HUES64 (cell line): ENCODE measurements around the gene FCRL3.

Experiments
- H3K27ac ChIP-seq: 2 replicates; pipeline ENCODE4 v1.7.0; 2013; ENCODE audit warnings: low read depth, low read length, inconsistent platforms
- H3K27me3 ChIP-seq: 2 replicates; pipeline ENCODE4 v1.6.1; 2013; ENCODE audit warnings: mild to moderate bottlenecking, low read length; ENCODE audit not compliant: insufficient read depth
- H3K36me3 ChIP-seq: 2 replicates; pipeline ENCODE4 v1.6.1; 2013; ENCODE audit warnings: mild to moderate bottlenecking, low read length; ENCODE audit not compliant: insufficient read depth
- H3K4me1 ChIP-seq: 2 replicates; pipeline ENCODE4 v1.6.1; 2013; ENCODE audit warnings: mild to moderate bottlenecking, low read length, moderate library complexity; ENCODE audit not compliant: insufficient read depth
- H3K4me3 ChIP-seq: 2 replicates; pipeline ENCODE4 v1.5.1; 2013; ENCODE audit warnings: mild to moderate bottlenecking, low read length, moderate library complexity
- H3K9ac ChIP-seq: 2 replicates; pipeline ENCODE4 v1.6.1; 2013; ENCODE audit warnings: mild to moderate bottlenecking, low read depth, low read length
- H3K9me3 ChIP-seq: 2 replicates; pipeline ENCODE4 v1.6.1; 2013; ENCODE audit warnings: low read depth, low read length; ENCODE audit not compliant: insufficient read depth
- WGBS: fragments of 150-250, 120-280 bp; methylation state at CpG from one replicate; pipeline ENCODE4 v1.1.7; 2013; ENCODE audit warnings: missing lambda C conversion rate; 5-methylcytosine and 5-hydroxymethylcytosine counted together

Gene FCRL3

GRCh38 chr1:157715736-157716135 is 15.2 kb upstream of the FCRL3 start:
- Histone ChIP-seq H3K36me3 (no peaks in the 10 kb centered on the region), H3K9me3 (no peaks in the 10 kb centered on the region), H3K27me3 (no peaks in the 10 kb centered on the region), H3K4me1 (no peaks in the 10 kb centered on the region), H3K9ac (no peak overlapping the region), H3K4me3 (no peak overlapping the region), H3K27ac (no peak overlapping the region)
- 91% methylated on average over 5 of the region's 5 CpGs for whole genome bisulfite sequencing

- Histone ChIP-seq H3K36me3 (no peaks in the 10 kb centered on the region), H3K27ac (no peak overlapping the region), H3K9ac (no peak overlapping the region), H3K27me3 (no peaks in the 10 kb centered on the region), H3K4me3 (no peak overlapping the region), H3K4me1 (no peaks in the 10 kb centered on the region), H3K9me3 (no peaks in the 10 kb centered on the region)
These were observed 11.2 kb upstream of the FCRL3 start for GRCh38 chr1:157711802-157712201.

- H3K27ac ChIP-seq: no peak overlapping the region
- no peaks in the 10 kb centered on the region for H3K36me3 ChIP-seq
- no peaks in the 10 kb centered on the region for H3K9me3 ChIP-seq
- no peaks in the 10 kb centered on the region for H3K4me1 ChIP-seq
- no peak overlapping the region for H3K9ac ChIP-seq
- H3K4me3 ChIP-seq: no peak overlapping the region
- H3K27me3 ChIP-seq: no peaks in the 10 kb centered on the region
These were observed 4.3 kb upstream of the FCRL3 start for GRCh38 chr1:157704878-157705277.

GRCh38 chr1:157703981-157704380 is 3.4 kb upstream of the FCRL3 start:
- 85% methylated on average over 4 of the region's 4 CpGs for WGBS
- H3K9ac ChIP-seq: no peak overlapping the region
- H3K4me3 ChIP-seq: no peak overlapping the region
- H3K4me1 ChIP-seq: no peaks in the 10 kb centered on the region
- no peaks in the 10 kb centered on the region for H3K36me3 ChIP-seq
- H3K27me3 ChIP-seq: no peaks in the 10 kb centered on the region
- H3K27ac ChIP-seq: no peak overlapping the region
- no peaks in the 10 kb centered on the region for H3K9me3 ChIP-seq

GRCh38 chr1:157702308-157702825 is 1.8 kb upstream of the FCRL3 start:
- WGBS: 93% methylated on average over 4 of the region's 5 CpGs
- H3K27ac ChIP-seq: no peak overlapping the region

GRCh38 chr1:157700305-157700704 is 264 bp downstream of the FCRL3 start:
- Histone ChIP-seq H3K27ac (no peak overlapping the region), H3K9ac (no peak overlapping the region), H3K36me3 (no peaks in the 10 kb centered on the region), H3K4me1 (no peaks in the 10 kb centered on the region), H3K9me3 (no peaks in the 10 kb centered on the region), H3K4me3 (no peak overlapping the region), H3K27me3 (no peaks in the 10 kb centered on the region)
- 88% methylated on average over 5 of the region's 5 CpGs for WGBS

More at GRCh38 chr1:157702308-157702825, 1.8 kb upstream of the FCRL3 start:
- H3K4me1 ChIP-seq: no peaks in the 10 kb centered on the region
- no peaks in the 10 kb centered on the region for H3K36me3 ChIP-seq
- no peaks in the 10 kb centered on the region for H3K27me3 ChIP-seq
- H3K4me3 ChIP-seq: no peak overlapping the region
- no peak overlapping the region for H3K9ac ChIP-seq
- no peaks in the 10 kb centered on the region for H3K9me3 ChIP-seq

- no peaks in the 10 kb centered on the region for H3K36me3 ChIP-seq
- no peak overlapping the region for H3K4me3 ChIP-seq
- WGBS: 79% methylated on average over 4 of the region's 4 CpGs
- no peaks in the 10 kb centered on the region for H3K9me3 ChIP-seq
- no peak overlapping the region for H3K27ac ChIP-seq
- H3K9ac ChIP-seq: no peak overlapping the region
- no peaks in the 10 kb centered on the region for H3K27me3 ChIP-seq
- H3K4me1 ChIP-seq: no peaks in the 10 kb centered on the region
These were observed 2.6 kb downstream of the FCRL3 start for GRCh38 chr1:157697781-157698569.

- Histone ChIP-seq H3K36me3 (no peaks in the 10 kb centered on the region), H3K9ac (no peak overlapping the region), H3K4me3 (no peak overlapping the region), H3K4me1 (no peaks in the 10 kb centered on the region), H3K9me3 (no peaks in the 10 kb centered on the region), H3K27ac (no peak overlapping the region), H3K27me3 (no peaks in the 10 kb centered on the region)
- WGBS: 86% methylated on average over 4 of the region's 4 CpGs
These were observed 3.5 kb downstream of the FCRL3 start for GRCh38 chr1:157696966-157697628.

- Histone ChIP-seq H3K4me1 (no peaks in the 10 kb centered on the region), H3K9me3 (no peaks in the 10 kb centered on the region), H3K27me3 (no peaks in the 10 kb centered on the region), H3K27ac (no peak overlapping the region), H3K36me3 (no peaks in the 10 kb centered on the region), H3K9ac (no peak overlapping the region), H3K4me3 (no peak overlapping the region)
- 79% methylated on average over 4 of the region's 4 CpGs for WGBS
These were observed 5.2 kb downstream of the FCRL3 start for GRCh38 chr1:157695417-157695816.

- Histone ChIP-seq H3K4me1 (no peaks in the 10 kb centered on the region), H3K36me3 (no peaks in the 10 kb centered on the region), H3K27me3 (no peaks in the 10 kb centered on the region), H3K4me3 (no peak overlapping the region), H3K9me3 (no peaks in the 10 kb centered on the region), H3K27ac (no peak overlapping the region), H3K9ac (no peak overlapping the region)
- 58% methylated on average over 5 of the region's 5 CpGs for WGBS
These were observed 9.2 kb downstream of the FCRL3 start for GRCh38 chr1:157691285-157691920.

- no peaks in the 10 kb centered on the region for H3K36me3 ChIP-seq
- no peak overlapping the region for H3K27ac ChIP-seq
- H3K9ac ChIP-seq: no peak overlapping the region
- no peaks in the 10 kb centered on the region for H3K27me3 ChIP-seq
- H3K4me1 ChIP-seq: no peaks in the 10 kb centered on the region
- 100% methylated on average over 2 of the region's 5 CpGs for WGBS
- H3K9me3 ChIP-seq: no peaks in the 10 kb centered on the region
- H3K4me3 ChIP-seq: no peak overlapping the region
These were observed 17.7 kb downstream of the FCRL3 start for GRCh38 chr1:157682710-157683437.
